Nephron progenitor cell (in vitro differentiated cells): Measurements from ENCODE around the gene CCND1.

Experiments
- DNase-seq: peaks from one replicate; pipeline ENCODE4 v3.0.0; 2021
- H3K27ac Mint-ChIP-seq: 2 replicates; pipeline ENCODE4 v1.8.0; 2021; ENCODE audit warnings: mild to moderate bottlenecking, moderate library complexity, mixed read lengths
- H3K27me3 Mint-ChIP-seq: 2 replicates; pipeline ENCODE4 v1.8.0; 2021; ENCODE audit warnings: mild to moderate bottlenecking, low read depth, mixed read lengths; ENCODE audit not compliant: poor library complexity
- H3K36me3 Mint-ChIP-seq: 2 replicates; pipeline ENCODE4 v1.8.0; 2021; ENCODE audit warnings: low read depth, mixed read lengths
- H3K4me1 Mint-ChIP-seq: 2 replicates; pipeline ENCODE4 v1.8.0; 2021; ENCODE audit warnings: mixed read lengths
- H3K4me3 Mint-ChIP-seq: 2 replicates; pipeline ENCODE4 v1.8.0; 2021; ENCODE audit warnings: mild to moderate bottlenecking, moderate library complexity, mixed read lengths
- H3K9me3 Mint-ChIP-seq: 2 replicates; pipeline ENCODE4 v1.8.0; 2021; ENCODE audit warnings: mild to moderate bottlenecking, moderate library complexity, mixed read lengths
- CTCF ChIP-seq: fragments of 200-600 bp; sonication (generic); IDR thresholded peaks from 2 replicates; pipeline ENCODE4 v1.5.0; 2021; ENCODE audit warnings: antibody characterized with exemption

CCND1 gene

GRCh38 chr11:69697861-69698260 is 56.9 kb downstream of the CCND1 start:
- no peak for TF ChIP-seq CTCF
- no peaks in the 10 kb centered on the region for H3K9me3 Mint-ChIP-seq
- H3K4me3 Mint-ChIP-seq = no peak overlapping the region
- DNase-seq = no peak
- peaks cover 43% of the 10 kb centered on the region for H3K27me3 Mint-ChIP-seq
- no peaks in the 10 kb centered on the region for H3K36me3 Mint-ChIP-seq
- H3K27ac Mint-ChIP-seq = no peak overlapping the region
- peaks cover 35% of the 10 kb centered on the region for H3K4me1 Mint-ChIP-seq

GRCh38 chr11:69698362-69698761 is 57.4 kb downstream of the CCND1 start:
- no peak for DNase-seq
- Mint-ChIP-seq H3K27ac (no peak overlapping the region), H3K9me3 (no peaks in the 10 kb centered on the region), H3K4me3 (no peak overlapping the region), H3K4me1 (peaks cover 35% of the 10 kb centered on the region), H3K27me3 (peaks cover 48% of the 10 kb centered on the region), H3K36me3 (no peaks in the 10 kb centered on the region)
- TF ChIP-seq CTCF = no peak

- no peaks in the 10 kb centered on the region for H3K36me3 Mint-ChIP-seq
- no peaks in the 10 kb centered on the region for H3K9me3 Mint-ChIP-seq
- H3K4me1 Mint-ChIP-seq = peaks cover 35% of the 10 kb centered on the region
- no peak overlapping the region for H3K4me3 Mint-ChIP-seq
- H3K27ac Mint-ChIP-seq = no peak overlapping the region
- no peak for DNase-seq
- TF ChIP-seq CTCF = no peak
- H3K27me3 Mint-ChIP-seq = peaks cover 55% of the 10 kb centered on the region
These were observed 58.3 kb downstream of the CCND1 start for GRCh38 chr11:69699213-69699612.

- Mint-ChIP-seq H3K27ac (no peak overlapping the region), H3K9me3 (no peaks in the 10 kb centered on the region), H3K4me1 (peaks cover 42% of the 10 kb centered on the region), H3K27me3 (peaks cover 57% of the 10 kb centered on the region), H3K4me3 (no peak overlapping the region), H3K36me3 (no peaks in the 10 kb centered on the region)
- no peak for TF ChIP-seq CTCF
- DNase-seq = peak; percentile 68
These were observed 59.6 kb downstream of the CCND1 start for GRCh38 chr11:69700278-69701140.

- peaks cover 44% of the 10 kb centered on the region for H3K4me1 Mint-ChIP-seq
- no peak for TF ChIP-seq CTCF
- H3K4me3 Mint-ChIP-seq = peak overlapping the region; percentile 76
- H3K27me3 Mint-ChIP-seq = peaks cover 68% of the 10 kb centered on the region
- DNase-seq = peak; percentile 50
- H3K27ac Mint-ChIP-seq = no peak overlapping the region
- H3K9me3 Mint-ChIP-seq = no peaks in the 10 kb centered on the region
- H3K36me3 Mint-ChIP-seq = no peaks in the 10 kb centered on the region
These were observed 61.3 kb downstream of the CCND1 start for GRCh38 chr11:69702239-69702691.
